Muscle layer of colon (tissue), 2 donors: ENCODE measurements around the gene SFMBT2.

Experiments
- H3K27ac ChIP-seq: one replicate; pipeline ENCODE4 v1.7.0; 2013; ENCODE audit warnings: low read depth, mild to moderate bottlenecking, low read length, moderate library complexity
- H3K27me3 ChIP-seq, 2 donors: one replicate each; pipeline ENCODE4 v1.7.0; 2013; ENCODE audit warnings: low read length in 2 of 2, mild to moderate bottlenecking in 2 of 2; ENCODE audit not compliant: insufficient read depth in 2 of 2, control insufficient read depth in 1 of 2
- H3K36me3 ChIP-seq: one replicate; pipeline ENCODE4 v1.7.0; 2013; ENCODE audit warnings: mild to moderate bottlenecking, low read length; ENCODE audit not compliant: insufficient read depth
- H3K4me1 ChIP-seq: one replicate; pipeline ENCODE4 v1.7.0; 2013; ENCODE audit warnings: mild to moderate bottlenecking, low read length; ENCODE audit not compliant: insufficient read depth
- H3K4me3 ChIP-seq, 2 donors: one replicate each; pipeline ENCODE4 v1.7.0; 2013; ENCODE audit warnings: low read length in 2 of 2, low read depth in 1 of 2, mild to moderate bottlenecking in 1 of 2, moderate library complexity in 1 of 2
- H3K9ac ChIP-seq: one replicate; pipeline ENCODE4 v1.7.0; 2013; ENCODE audit warnings: low read length
- H3K9me3 ChIP-seq: one replicate; pipeline ENCODE4 v1.7.0; 2013; ENCODE audit warnings: mild to moderate bottlenecking, low read length
- donor health status: abdominal sarcoma.
- donor health status: Adenocarcinoma of cecum.

The SFMBT2 gene

GRCh38 chr10:7438196-7438986 is 27.6 kb upstream of the SFMBT2 start:
- Histone ChIP-seq H3K9ac (no peak overlapping the region), H3K36me3 (no peaks in the 10 kb centered on the region), H3K4me1 (peaks cover 19% of the 10 kb centered on the region), H3K27me3 (peaks cover 0 to 35% of the 10 kb centered on the region in 2 donors), H3K9me3 (no peaks in the 10 kb centered on the region), H3K4me3 (no peak overlapping the region), H3K27ac (no peak overlapping the region)

- Histone ChIP-seq H3K4me1 (peaks cover 27% of the 10 kb centered on the region), H3K27me3 (peaks cover 0 to 35% of the 10 kb centered on the region in 2 donors), H3K9ac (no peak overlapping the region), H3K9me3 (no peaks in the 10 kb centered on the region), H3K27ac (no peak overlapping the region), H3K4me3 (no peak overlapping the region), H3K36me3 (no peaks in the 10 kb centered on the region)
Measured at GRCh38 chr10:7436490-7437100, 25.8 kb upstream of the SFMBT2 start.

- H3K4me3 ChIP-seq = no peak overlapping the region
- H3K4me1 ChIP-seq = peaks cover 27% of the 10 kb centered on the region
- H3K27ac ChIP-seq = no peak overlapping the region
- no peak overlapping the region for H3K9ac ChIP-seq
- peaks cover 0 to 26% of the 10 kb centered on the region in 2 donors for H3K27me3 ChIP-seq
- no peaks in the 10 kb centered on the region for H3K36me3 ChIP-seq
- H3K9me3 ChIP-seq = no peaks in the 10 kb centered on the region
Measured at GRCh38 chr10:7435674-7436073, 24.8 kb upstream of the SFMBT2 start.

GRCh38 chr10:7434378-7434777 is 23.5 kb upstream of the SFMBT2 start:
- H3K27ac ChIP-seq = no peak overlapping the region
- no peak overlapping the region for H3K9ac ChIP-seq
- H3K9me3 ChIP-seq = no peaks in the 10 kb centered on the region
- peaks cover 22% of the 10 kb centered on the region for H3K4me1 ChIP-seq
- H3K36me3 ChIP-seq = no peaks in the 10 kb centered on the region
- peaks cover 0 to 19% of the 10 kb centered on the region in 2 donors for H3K27me3 ChIP-seq
- H3K4me3 ChIP-seq = no peak overlapping the region

GRCh38 chr10:7433861-7434260 is 23.0 kb upstream of the SFMBT2 start:
- Histone ChIP-seq H3K9me3 (no peaks in the 10 kb centered on the region), H3K4me3 (no peak overlapping the region), H3K27ac (no peak overlapping the region), H3K27me3 (peaks cover 0 to 18% of the 10 kb centered on the region in 2 donors), H3K9ac (no peak overlapping the region), H3K36me3 (no peaks in the 10 kb centered on the region), H3K4me1 (peaks cover 17% of the 10 kb centered on the region)

DNA sequence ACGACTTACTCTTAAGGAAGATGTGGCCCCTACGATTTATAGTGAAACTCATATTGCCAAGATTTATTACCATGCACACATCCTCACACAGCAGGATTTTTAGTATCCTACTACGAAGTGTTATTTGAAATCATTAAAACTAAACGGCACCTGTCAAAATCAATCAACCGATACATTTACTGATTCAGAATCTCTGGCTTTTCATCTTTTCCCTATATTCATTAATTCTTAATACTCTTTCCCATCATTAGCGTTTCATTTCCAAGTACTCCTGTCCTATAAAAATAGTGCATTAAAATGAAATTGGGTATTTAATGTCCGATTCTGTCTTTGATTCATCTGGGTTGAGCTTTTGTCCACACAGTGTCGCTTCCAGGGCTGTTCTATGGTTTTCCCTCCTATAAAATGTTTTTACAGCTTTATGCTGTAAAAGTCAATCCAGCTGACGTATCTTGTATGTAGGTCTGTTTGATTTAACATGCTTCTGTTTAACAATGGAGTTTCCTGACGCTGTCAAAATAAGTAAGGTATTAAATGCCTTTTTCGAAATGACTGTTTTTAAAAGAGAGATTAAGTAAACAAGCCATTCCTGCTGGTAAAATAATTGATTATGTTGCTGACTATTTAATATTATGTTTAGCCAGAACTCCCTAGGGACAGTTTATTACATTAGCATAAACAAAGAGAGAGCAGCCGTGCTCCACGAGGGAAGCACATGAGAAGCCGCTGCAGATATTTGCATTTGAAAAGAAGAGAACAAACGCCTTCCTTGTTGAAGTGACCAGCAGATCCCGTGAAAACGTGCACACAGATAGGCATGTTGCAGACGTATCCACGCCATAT is 22.3 kb upstream of the SFMBT2 start:
- H3K27me3 ChIP-seq = peaks cover 0 to 18% of the 10 kb centered on the region in 2 donors
- peaks cover 9% of the 10 kb centered on the region for H3K4me1 ChIP-seq
- H3K36me3 ChIP-seq = no peaks in the 10 kb centered on the region
- no peak overlapping the region for H3K27ac ChIP-seq
- H3K9me3 ChIP-seq = no peaks in the 10 kb centered on the region
- H3K4me3 ChIP-seq = no peak overlapping the region
- no peak overlapping the region for H3K9ac ChIP-seq

- Histone ChIP-seq H3K36me3 (no peaks in the 10 kb centered on the region), H3K4me1 (peaks cover 8% of the 10 kb centered on the region), H3K9me3 (no peaks in the 10 kb centered on the region), H3K9ac (no peak overlapping the region), H3K27me3 (no peaks in the 10 kb centered on the region), H3K27ac (no peak overlapping the region), H3K4me3 (no peak overlapping the region)
Measured at GRCh38 chr10:7428673-7429350, 18.0 kb upstream of the SFMBT2 start.

DNA sequence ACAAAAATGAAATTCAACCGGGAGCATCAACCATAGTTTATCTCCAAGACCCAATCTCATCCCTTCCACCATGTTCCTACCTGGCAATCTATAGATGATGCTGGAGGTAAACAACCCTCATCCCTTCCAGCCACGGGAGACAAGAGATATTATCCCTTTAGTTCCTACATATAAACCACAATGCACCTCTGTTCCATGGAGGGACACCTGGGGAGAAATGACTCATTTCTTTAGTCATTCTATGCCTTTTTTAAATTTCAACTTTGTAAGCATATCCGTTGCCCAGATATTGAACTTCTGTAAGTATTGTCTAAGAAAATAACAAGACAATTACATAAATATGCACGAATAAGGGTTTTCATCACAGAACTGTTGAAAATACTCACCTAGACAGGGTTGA is 15.5 kb upstream of the SFMBT2 start:
- Histone ChIP-seq H3K27ac (no peak overlapping the region), H3K27me3 (no peaks in the 10 kb centered on the region), H3K9ac (no peak overlapping the region), H3K4me1 (no peaks in the 10 kb centered on the region), H3K36me3 (no peaks in the 10 kb centered on the region), H3K4me3 (no peak overlapping the region), H3K9me3 (no peaks in the 10 kb centered on the region)

DNA sequence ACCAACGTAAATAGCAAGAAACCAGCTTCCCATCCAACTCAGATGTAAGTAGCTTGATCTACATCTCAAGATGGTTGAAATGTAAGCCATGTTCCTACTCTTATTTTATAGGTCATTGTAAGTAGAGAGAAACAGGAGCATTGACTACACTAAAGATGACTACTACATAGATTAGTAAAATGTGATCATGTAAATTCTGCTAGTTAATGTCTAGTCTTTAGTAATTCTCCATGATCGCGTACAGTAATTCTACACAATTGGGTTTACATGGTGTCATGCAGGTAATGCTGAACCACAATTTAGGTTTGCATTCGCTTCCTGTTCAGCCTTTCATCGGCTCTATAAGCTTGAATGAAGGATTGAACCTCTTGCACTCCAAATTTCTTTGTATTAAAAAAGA is 14.9 kb upstream of the SFMBT2 start:
- Histone ChIP-seq H3K4me1 (no peaks in the 10 kb centered on the region), H3K9ac (no peak overlapping the region), H3K4me3 (no peak overlapping the region), H3K9me3 (no peaks in the 10 kb centered on the region), H3K27ac (no peak overlapping the region), H3K27me3 (no peaks in the 10 kb centered on the region), H3K36me3 (no peaks in the 10 kb centered on the region)

- no peak overlapping the region for H3K27ac ChIP-seq
Measured at GRCh38 chr10:7424919-7425318, 14.1 kb upstream of the SFMBT2 start.

GRCh38 chr10:7424315-7424714 is 13.5 kb upstream of the SFMBT2 start:
- Histone ChIP-seq H3K36me3 (no peaks in the 10 kb centered on the region), H3K27ac (no peak overlapping the region), H3K9me3 (no peaks in the 10 kb centered on the region), H3K27me3 (no peaks in the 10 kb centered on the region), H3K4me3 (no peak overlapping the region), H3K4me1 (no peaks in the 10 kb centered on the region), H3K9ac (no peak overlapping the region)

More at GRCh38 chr10:7424919-7425318, 14.1 kb upstream of the SFMBT2 start:
- no peaks in the 10 kb centered on the region for H3K9me3 ChIP-seq
- no peak overlapping the region for H3K4me3 ChIP-seq
- H3K27me3 ChIP-seq = no peaks in the 10 kb centered on the region
- H3K4me1 ChIP-seq = no peaks in the 10 kb centered on the region
- H3K9ac ChIP-seq = no peak overlapping the region
- no peaks in the 10 kb centered on the region for H3K36me3 ChIP-seq
